ENCODE results near the gene RPS10.

GRCh38 chr6:34455831-34456230, 30.0 kb upstream of the RPS10 start:
- TF ChIP-seq POLR2A (IDR thresholded peaks at IDR 0.05; ENCODE audit: low read length) (no peak), GATA1 (IDR thresholded peaks at IDR 0.05; ENCODE audit: low read depth, low read length) (no peak)

All from erythroblast (primary cell).